NT2/D1 (cell line): ENCODE measurements around the gene CERKL.

Experiments used
- DNase-seq: peaks from one replicate; pipeline ENCODE4 v3.0.0-alpha.2; 2011; ENCODE audit warnings: low read depth, low spot score
- H3K27me3 ChIP-seq: 2 replicates; pipeline ENCODE4 v1.6.0; 2011; ENCODE audit warnings: mild to moderate bottlenecking; ENCODE audit not compliant: insufficient read length, insufficient read depth
- H3K36me3 ChIP-seq: 2 replicates; pipeline ENCODE4 v1.6.1; 2011; ENCODE audit warnings: mild to moderate bottlenecking, low read length, mixed read lengths; ENCODE audit not compliant: insufficient read depth, insufficient read length
- H3K4me1 ChIP-seq: 2 replicates; pipeline ENCODE4 v1.5.1; 2011; ENCODE audit not compliant: insufficient read depth, insufficient read length
- H3K4me3 ChIP-seq: 2 replicates; pipeline ENCODE4 v1.5.1; 2011; ENCODE audit warnings: low read depth; ENCODE audit not compliant: insufficient read length
- H3K9ac ChIP-seq: 2 replicates; pipeline ENCODE4 v1.6.0; 2011; ENCODE audit warnings: low read depth; ENCODE audit not compliant: insufficient read length
- H3K9me3 ChIP-seq: 2 replicates; pipeline ENCODE4 v1.5.1; 2011; ENCODE audit warnings: mild to moderate bottlenecking, low read length; ENCODE audit not compliant: insufficient read depth
- SUZ12 ChIP-seq: IDR thresholded peaks from 2 replicates; pipeline ENCODE4 v1.6.1; 2011; ENCODE audit not compliant: insufficient read length, insufficient read depth; ENCODE audit errors: extremely low read depth
- YY1 ChIP-seq: IDR thresholded peaks from 2 replicates; pipeline ENCODE4 v1.6.1; 2011; ENCODE audit not compliant: insufficient read length, insufficient read depth
- ZNF274 ChIP-seq: IDR thresholded peaks from 2 replicates; pipeline ENCODE4 v1.6.1; 2011; ENCODE audit warnings: mild to moderate bottlenecking, low read depth, low read length

CERKL gene

GRCh38 chr2:181642086-181642485 lies 14.8 kb downstream of the CERKL start:
- Histone ChIP-seq H3K4me1 (no peaks in the 10 kb centered on the region), H3K4me3 (no peak overlapping the region), H3K9ac (no peak overlapping the region), H3K27me3 (no peaks in the 10 kb centered on the region), H3K36me3 (no peaks in the 10 kb centered on the region), H3K9me3 (no peaks in the 10 kb centered on the region)
- no peak for TF ChIP-seq SUZ12
- TF ChIP-seq YY1 = no peak
- no peak for TF ChIP-seq ZNF274
- DNase-seq = no peak

DNA sequence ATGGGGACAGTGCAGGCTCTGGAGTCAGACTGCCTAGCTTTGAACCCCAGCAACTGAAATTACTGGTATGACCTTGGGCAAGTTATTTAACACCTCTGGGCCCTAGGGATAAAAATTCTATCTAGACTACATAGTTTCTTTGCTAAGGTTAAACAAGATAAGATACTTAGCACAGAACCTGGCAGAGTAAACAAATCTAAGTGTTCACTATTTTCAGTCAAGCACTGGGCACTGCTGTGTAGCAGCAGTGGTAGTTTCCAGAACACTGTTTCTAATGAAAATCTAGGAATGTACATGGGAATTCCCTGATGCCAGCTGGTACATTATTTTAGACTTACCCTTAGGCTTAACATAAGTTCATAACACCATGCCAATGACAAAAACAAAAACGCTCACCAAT lies 17.2 kb downstream of the CERKL start:
- no peak overlapping the region for H3K4me3 ChIP-seq
- H3K36me3 ChIP-seq = no peaks in the 10 kb centered on the region
- H3K4me1 ChIP-seq = no peaks in the 10 kb centered on the region
- no peak for TF ChIP-seq SUZ12
- TF ChIP-seq ZNF274 = no peak
- TF ChIP-seq YY1 = no peak
- no peak overlapping the region for H3K9ac ChIP-seq
- no peaks in the 10 kb centered on the region for H3K9me3 ChIP-seq
- no peaks in the 10 kb centered on the region for H3K27me3 ChIP-seq
- no peak for DNase-seq

DNA sequence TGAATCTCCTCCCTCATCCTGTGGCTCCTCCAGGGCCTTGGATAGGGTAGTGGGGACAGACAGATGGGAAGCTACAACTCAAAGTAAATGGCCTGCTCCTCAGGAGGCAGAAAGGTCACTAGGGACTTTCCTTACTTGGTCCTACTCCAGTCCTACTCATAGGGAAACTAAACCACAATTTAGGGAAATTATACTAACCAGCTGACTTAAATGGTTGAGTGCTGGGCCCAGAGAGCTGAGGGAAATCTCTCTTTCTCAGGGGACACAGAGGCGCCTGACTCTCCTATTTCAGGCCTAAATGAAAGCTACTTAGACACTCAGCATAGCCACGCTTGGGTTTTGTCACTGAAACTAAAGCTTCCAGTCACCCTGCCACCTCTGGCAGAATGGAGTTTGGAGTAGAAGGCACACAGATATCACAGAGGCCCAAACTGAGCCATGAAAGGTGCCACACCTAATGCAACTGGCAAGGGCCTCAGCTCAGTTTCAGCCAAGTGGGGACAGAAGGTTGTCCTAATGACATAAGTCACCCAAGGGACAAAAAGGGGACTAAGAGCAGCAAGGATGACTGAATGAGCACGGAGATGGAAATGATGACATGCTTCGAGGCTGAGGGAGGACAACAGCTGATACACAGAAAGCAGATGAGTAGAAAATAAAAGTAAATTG lies 24.0 kb downstream of the CERKL start:
- H3K4me3 ChIP-seq = no peak overlapping the region
- no peaks in the 10 kb centered on the region for H3K36me3 ChIP-seq
- no peaks in the 10 kb centered on the region for H3K9me3 ChIP-seq
- TF ChIP-seq SUZ12 = no peak
- no peaks in the 10 kb centered on the region for H3K27me3 ChIP-seq
- H3K9ac ChIP-seq = no peak overlapping the region
- no peak for DNase-seq
- no peaks in the 10 kb centered on the region for H3K4me1 ChIP-seq

GRCh38 chr2:181628590-181629585 lies 28.0 kb downstream of the CERKL start:
- no peak overlapping the region for H3K9ac ChIP-seq
- H3K27me3 ChIP-seq = no peaks in the 10 kb centered on the region
- no peaks in the 10 kb centered on the region for H3K9me3 ChIP-seq
- H3K4me1 ChIP-seq = no peaks in the 10 kb centered on the region
- TF ChIP-seq ZNF274 (no peak), YY1 (no peak), SUZ12 (no peak)
- no peaks in the 10 kb centered on the region for H3K36me3 ChIP-seq
- DNase-seq = no peak
- H3K4me3 ChIP-seq = no peak overlapping the region

- no peak for TF ChIP-seq YY1
- TF ChIP-seq ZNF274 = no peak
- TF ChIP-seq SUZ12 = no peak
- H3K36me3 ChIP-seq = no peaks in the 10 kb centered on the region
- no peak overlapping the region for H3K9ac ChIP-seq
Measured at GRCh38 chr2:181627545-181627944, 29.4 kb downstream of the CERKL start.

DNA sequence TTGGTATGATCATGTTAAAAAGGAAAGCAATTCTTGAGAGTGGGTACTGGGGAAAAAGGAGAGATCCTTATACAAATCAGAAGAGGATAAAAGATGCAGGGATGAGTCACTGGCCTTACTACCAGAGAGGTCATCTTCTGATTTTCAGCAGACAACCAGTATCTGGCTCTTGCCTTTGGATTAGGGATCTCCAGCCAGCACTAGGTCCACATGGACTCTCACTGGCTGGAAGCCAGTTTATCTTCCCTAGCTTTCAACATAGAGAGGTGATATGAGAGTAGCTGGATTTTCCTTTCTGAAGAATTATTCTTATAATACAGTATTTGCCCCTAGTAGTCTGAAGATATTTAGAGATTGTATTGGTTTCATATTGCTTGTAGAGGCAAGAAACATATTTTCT lies 30.2 kb downstream of the CERKL start:
- Histone ChIP-seq H3K27me3 (no peaks in the 10 kb centered on the region), H3K9ac (no peak overlapping the region), H3K36me3 (no peaks in the 10 kb centered on the region), H3K4me1 (no peaks in the 10 kb centered on the region), H3K4me3 (no peak overlapping the region), H3K9me3 (no peaks in the 10 kb centered on the region)
- DNase-seq = no peak
- TF ChIP-seq ZNF274 (no peak), YY1 (no peak), SUZ12 (no peak)

More at GRCh38 chr2:181627545-181627944, 29.4 kb downstream of the CERKL start:
- Histone ChIP-seq H3K4me1 (no peaks in the 10 kb centered on the region), H3K9me3 (no peaks in the 10 kb centered on the region), H3K4me3 (no peak overlapping the region), H3K27me3 (no peaks in the 10 kb centered on the region)
- no peak for DNase-seq

- no peaks in the 10 kb centered on the region for H3K4me1 ChIP-seq
- H3K9me3 ChIP-seq = no peaks in the 10 kb centered on the region
- H3K27me3 ChIP-seq = no peaks in the 10 kb centered on the region
- no peak overlapping the region for H3K9ac ChIP-seq
- H3K36me3 ChIP-seq = no peaks in the 10 kb centered on the region
- no peak for DNase-seq
- no peak overlapping the region for H3K4me3 ChIP-seq
- TF ChIP-seq SUZ12 (no peak), YY1 (no peak), ZNF274 (no peak)
Measured at GRCh38 chr2:181623159-181623558, 33.7 kb downstream of the CERKL start.
